ENCODE measurements around the gene GBP7. TPM values are rescaled to one million over a fixed set of nuclear protein-coding genes. Genes with fewer than 3 reads are reported as not detected.

Gene GBP7
- total and polyA plus RNA-seq, 12 donors, result 0.14 to 3.2 (median 0.46) TPM; not detected in 2

DNA sequence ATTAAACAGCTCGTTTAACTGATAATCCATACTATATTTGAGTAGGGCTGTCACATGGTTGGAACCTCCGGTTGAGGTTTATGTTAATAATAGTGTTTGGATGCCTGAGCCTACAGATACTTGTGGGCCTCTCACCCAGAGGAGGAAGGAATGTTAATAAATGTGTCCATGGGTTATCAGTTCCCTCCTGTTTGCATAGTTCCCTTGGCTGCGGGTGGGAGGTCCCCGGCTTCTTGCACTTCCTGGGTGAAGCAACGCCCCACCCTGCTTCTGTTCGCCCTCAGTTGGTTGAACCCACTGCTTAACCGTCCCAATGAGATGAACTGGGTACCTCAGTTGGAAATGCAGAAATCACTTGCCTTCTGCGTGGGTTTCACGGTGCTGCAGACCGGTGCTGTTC is 87.2 kb downstream of the GBP7 start:
- no peak for TF ChIP-seq POLR2A (IDR thresholded peaks at IDR 0.05)
- TF ChIP-seq, protein P1, sequence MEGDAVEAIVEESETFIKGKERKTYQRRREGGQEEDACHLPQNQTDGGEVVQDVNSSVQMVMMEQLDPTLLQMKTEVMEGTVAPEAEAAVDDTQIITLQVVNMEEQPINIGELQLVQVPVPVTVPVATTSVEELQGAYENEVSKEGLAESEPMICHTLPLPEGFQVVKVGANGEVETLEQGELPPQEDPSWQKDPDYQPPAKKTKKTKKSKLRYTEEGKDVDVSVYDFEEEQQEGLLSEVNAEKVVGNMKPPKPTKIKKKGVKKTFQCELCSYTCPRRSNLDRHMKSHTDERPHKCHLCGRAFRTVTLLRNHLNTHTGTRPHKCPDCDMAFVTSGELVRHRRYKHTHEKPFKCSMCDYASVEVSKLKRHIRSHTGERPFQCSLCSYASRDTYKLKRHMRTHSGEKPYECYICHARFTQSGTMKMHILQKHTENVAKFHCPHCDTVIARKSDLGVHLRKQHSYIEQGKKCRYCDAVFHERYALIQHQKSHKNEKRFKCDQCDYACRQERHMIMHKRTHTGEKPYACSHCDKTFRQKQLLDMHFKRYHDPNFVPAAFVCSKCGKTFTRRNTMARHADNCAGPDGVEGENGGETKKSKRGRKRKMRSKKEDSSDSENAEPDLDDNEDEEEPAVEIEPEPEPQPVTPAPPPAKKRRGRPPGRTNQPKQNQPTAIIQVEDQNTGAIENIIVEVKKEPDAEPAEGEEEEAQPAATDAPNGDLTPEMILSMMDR (IDR thresholded peaks at IDR 0.05), result no peak
- Histone ChIP-seq H3K4me3 (no peak overlapping the region), H3K27me3 (no peaks in the 10 kb centered on the region), H3K4me1 (replicated peaks in 1 of 2) (no peaks in the 10 kb centered on the region), H3K9me3 (replicated peaks in 1 of 3) (no peaks in the 10 kb centered on the region), H3K27ac (no peak overlapping the region), H3K36me3 (replicated peaks in 1 of 2) (no peaks in the 10 kb centered on the region)
- no peak for DNase-seq
- intact Hi-C loops (cut with DNase I), result loop anchor here in 1 of 2 donors (10.0 kb wide), 1 partner anchor 266 kb away; no protein-coding TSS in a partner anchor
- 80 to 87% (median 83%) methylated on average over 10 of the region's 10 CpGs for WGBS, 4 donors

DNA sequence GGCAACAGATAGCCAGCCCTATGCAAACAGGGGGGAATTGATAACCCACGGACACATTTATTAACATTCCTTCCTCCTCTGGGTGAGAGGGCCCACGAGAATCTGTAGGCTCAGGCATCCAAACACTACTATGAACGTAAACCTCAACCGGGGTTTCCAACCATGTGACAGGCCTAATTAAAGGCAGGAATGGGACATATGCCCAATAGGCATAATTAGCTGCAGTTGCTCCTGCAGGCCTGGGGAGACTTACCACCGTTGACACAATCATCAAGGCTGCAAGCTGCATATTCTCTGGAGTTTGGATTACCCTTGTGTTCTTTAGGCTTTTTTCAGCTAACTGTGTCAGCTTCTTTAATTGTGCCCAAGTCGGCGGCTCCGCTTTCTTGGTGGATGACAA is 88.6 kb downstream of the GBP7 start:
- Histone ChIP-seq H3K9me3 (replicated peaks in 1 of 3) (no peaks in the 10 kb centered on the region), H3K27ac (no peak overlapping the region), H3K4me3 (no peak overlapping the region), H3K4me1 (replicated peaks in 1 of 2) (no peaks in the 10 kb centered on the region), H3K27me3 (no peaks in the 10 kb centered on the region), H3K36me3 (replicated peaks in 1 of 2) (no peaks in the 10 kb centered on the region)
- WGBS, 4 donors, result 80 to 86% (median 82%) methylated on average over 8 of the region's 8 CpGs
- DNase-seq, result no peak
- intact Hi-C loops (cut with DNase I), result loop anchor here in 1 of 2 donors (10.0 kb wide), 1 partner anchor 268 kb away; no protein-coding TSS in a partner anchor
- TF ChIP-seq, protein P1 (IDR thresholded peaks at IDR 0.05), result no peak
- no peak for TF ChIP-seq POLR2A (IDR thresholded peaks at IDR 0.05)

DNA sequence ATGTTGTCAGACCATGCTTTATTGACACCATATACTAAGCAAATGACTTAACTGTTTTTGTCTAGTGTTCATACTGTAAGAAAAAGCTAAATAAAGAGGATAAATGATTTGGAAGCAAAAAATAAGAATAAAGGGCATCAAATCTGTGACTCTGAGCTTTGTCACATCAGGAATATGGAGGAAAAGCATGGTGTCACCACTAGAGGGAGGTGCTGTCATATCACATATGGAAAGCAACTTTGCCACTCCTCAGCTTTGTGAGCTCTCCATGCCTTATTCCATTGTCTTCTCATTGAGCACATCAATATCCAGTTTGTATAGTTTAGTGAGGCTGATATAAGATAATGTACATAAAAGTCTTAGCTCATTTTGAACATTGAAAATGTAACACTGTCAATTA is 90.0 kb downstream of the GBP7 start:
- no peak overlapping the region for H3K4me3 ChIP-seq
- H3K27ac ChIP-seq, result no peak overlapping the region
- H3K9me3 ChIP-seq (replicated peaks in 1 of 3), result no peaks in the 10 kb centered on the region
- TF ChIP-seq, protein P1 (IDR thresholded peaks at IDR 0.05), result peak in 4 of 6 experiments; percentile 61 to 77 (median 68)
- TF ChIP-seq POLR2A (IDR thresholded peaks at IDR 0.05), result no peak
- H3K27me3 ChIP-seq, result no peaks in the 10 kb centered on the region
- H3K4me1 ChIP-seq (replicated peaks in 1 of 2), result no peaks in the 10 kb centered on the region
- DNase-seq, result peak in 5 of 7 donors; percentile 30 to 63 (median 54)
- intact Hi-C loops (cut with DNase I), result loop anchor here in 1 of 2 donors (10.0 kb wide), 1 partner anchor 269 kb away; no protein-coding TSS in a partner anchor
- no peaks in the 10 kb centered on the region for H3K36me3 ChIP-seq (replicated peaks in 1 of 2)

Other genes with a start within 250 kb of the GBP7 start
- gene KYAT3, start 183.4 kb downstream of the GBP7 start, total RNA-seq, result 10 to 100 TPM; 22.2 to 51.1 (median 39.9) TPM
- gene KYAT3, start 183.4 kb downstream of the GBP7 start, polyA plus RNA-seq, result 10 to 100 TPM; 16.0 to 64.3 (median 21.1) TPM
- 10 to 100 TPM in 7 of 9 donors, 1 to 10 TPM in 2; 6.2 to 20.0 (median 14.9) TPM for gene RBMXL1, start 183.4 kb downstream of the GBP7 start, total RNA-seq
- 1 to 10 TPM; 2.4 to 7.6 (median 2.5) TPM for gene RBMXL1, start 183.4 kb downstream of the GBP7 start, polyA plus RNA-seq
- 10 to 100 TPM; 14.8 to 54.4 (median 26.8) TPM for gene GBP3, start 153.1 kb downstream of the GBP7 start, total RNA-seq
- gene GBP3, start 153.1 kb downstream of the GBP7 start, polyA plus RNA-seq, result 10 to 100 TPM in 2 of 3 donors, 1 to 10 TPM in 1; 4.1 to 27.0 (median 10.1) TPM
- gene GBP1, start 110.8 kb downstream of the GBP7 start, total RNA-seq, result 100 to 1,000 TPM in 1 of 9 donors, 10 to 100 TPM in 5, 1 to 10 TPM in 3; 6.1 to 107 (median 15.6) TPM
- gene GBP1, start 110.8 kb downstream of the GBP7 start, polyA plus RNA-seq, result 10 to 100 TPM; 13.9 to 25.4 (median 20.4) TPM
- gene GBP2, start 49.9 kb downstream of the GBP7 start, total RNA-seq, result 100 to 1,000 TPM in 7 of 9 donors, 10 to 100 TPM in 2; 13.8 to 257 (median 200) TPM
- 100 to 1,000 TPM; 184 to 356 (median 313) TPM for gene GBP2, start 49.9 kb downstream of the GBP7 start, polyA plus RNA-seq
- 10 to 100 TPM in 3 of 9 donors, 1 to 10 TPM in 6; 4.7 to 63.5 (median 8.3) TPM for gene GBP4, start 22.9 kb upstream of the GBP7 start, total RNA-seq
- gene GBP4, start 22.9 kb upstream of the GBP7 start, polyA plus RNA-seq, result 1 to 10 TPM; 6.2 to 8.9 (median 6.8) TPM
- gene GBP5, start 96.9 kb upstream of the GBP7 start, total RNA-seq, result 10 to 100 TPM in 1 of 9 donors, 1 to 10 TPM in 5, under 1 TPM in 3; 0.18 to 31.0 (median 2.7) TPM
- 1 to 10 TPM; 1.2 to 2.4 (median 2.4) TPM for gene GBP5, start 96.9 kb upstream of the GBP7 start, polyA plus RNA-seq
- under 1 TPM in 3 of 9 donors, not detected in 6; 0.07 to 0.54 (median 0.08) TPM for gene GBP6, start 188.1 kb upstream of the GBP7 start, total RNA-seq
- under 1 TPM in 2 of 3 donors, not detected in 1; 0.08 to 0.24 TPM for gene GBP6, start 188.1 kb upstream of the GBP7 start, polyA plus RNA-seq